GM21619 (cell line): Measurements from ENCODE around the gene COPZ1.

Experiments
- ATAC-seq: cut with Tn5 transposase; IDR thresholded peaks from one replicate; pipeline ENCODE4 v1.9.1; 2021; ENCODE audit not compliant: unreplicated experiment

Gene COPZ1

DNA sequence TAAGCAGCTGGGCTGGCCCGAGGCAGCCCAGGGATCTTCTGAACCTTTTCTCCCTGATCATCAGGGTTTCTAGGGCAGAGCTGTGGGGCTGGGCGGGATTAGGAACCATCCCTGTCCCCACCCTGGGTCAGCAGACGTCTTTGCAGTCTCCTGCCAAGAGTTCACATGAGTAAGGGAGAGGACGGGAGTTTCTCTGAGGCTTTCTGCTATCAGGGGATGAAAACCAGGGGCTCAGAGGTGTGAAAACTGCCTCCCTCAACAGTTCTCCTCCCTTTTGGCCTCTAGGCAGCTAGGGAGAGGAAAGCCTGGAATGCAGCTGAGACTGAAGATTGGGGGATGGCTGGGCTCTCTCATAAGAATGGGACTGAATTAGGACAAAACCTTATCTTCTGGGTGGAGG is 51.7 kb downstream of the COPZ1 start:
- ATAC-seq = no peak

DNA sequence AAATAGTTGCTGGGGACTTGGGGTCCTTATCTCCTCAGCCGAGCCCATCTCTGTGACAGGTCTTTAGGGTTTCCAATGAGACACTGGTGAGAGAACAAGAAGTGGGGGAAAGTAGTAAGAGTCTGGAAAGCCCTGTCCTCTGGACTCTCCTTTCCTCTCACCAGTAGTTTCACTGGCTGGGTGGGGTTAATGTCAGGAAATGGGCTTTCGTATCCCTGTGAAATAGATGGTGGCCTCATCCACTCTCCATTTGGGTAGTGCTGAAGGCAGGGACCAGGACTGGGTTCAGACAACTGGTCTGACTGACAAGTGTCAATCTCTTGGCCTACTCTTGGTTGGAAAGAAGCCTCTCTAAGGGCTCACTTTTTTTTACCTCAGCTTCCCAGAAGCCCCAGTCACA is 52.1 kb downstream of the COPZ1 start:
- ATAC-seq = no peak

DNA sequence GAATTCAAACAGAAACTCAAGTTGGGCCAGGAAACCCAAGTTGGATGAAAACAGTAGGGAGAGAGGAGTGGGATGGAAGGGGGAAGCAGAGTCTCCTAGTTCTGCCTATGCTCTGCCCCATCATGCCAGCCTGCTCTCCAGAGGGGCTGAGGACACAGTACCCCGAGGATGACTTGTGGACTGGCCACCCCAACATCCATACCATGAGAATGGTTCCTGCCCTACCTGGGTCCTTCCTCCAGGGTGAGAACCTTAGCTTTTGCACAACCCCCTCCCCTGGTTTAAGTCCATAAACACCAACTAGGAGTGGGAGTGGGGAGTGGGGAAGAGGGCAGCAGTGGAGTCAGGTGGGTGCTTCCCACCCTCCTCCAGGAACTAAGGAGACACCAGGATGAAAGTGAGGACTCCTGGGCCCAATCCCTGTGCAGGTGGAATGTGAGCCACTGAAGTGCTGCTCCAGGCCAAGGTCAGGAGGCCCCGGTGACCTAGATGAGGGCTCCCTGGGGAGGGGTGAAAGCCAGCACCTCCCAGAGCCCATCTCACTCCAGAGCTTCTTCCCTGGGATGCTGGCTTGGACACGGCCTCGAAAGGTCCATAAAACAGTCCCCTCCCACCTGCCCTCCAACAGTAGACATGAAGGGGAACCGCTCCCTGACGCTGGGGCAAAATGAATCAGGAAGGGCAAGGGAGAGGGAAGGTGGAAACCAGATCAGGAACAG is 53.0 kb downstream of the COPZ1 start:
- no peak for ATAC-seq

DNA sequence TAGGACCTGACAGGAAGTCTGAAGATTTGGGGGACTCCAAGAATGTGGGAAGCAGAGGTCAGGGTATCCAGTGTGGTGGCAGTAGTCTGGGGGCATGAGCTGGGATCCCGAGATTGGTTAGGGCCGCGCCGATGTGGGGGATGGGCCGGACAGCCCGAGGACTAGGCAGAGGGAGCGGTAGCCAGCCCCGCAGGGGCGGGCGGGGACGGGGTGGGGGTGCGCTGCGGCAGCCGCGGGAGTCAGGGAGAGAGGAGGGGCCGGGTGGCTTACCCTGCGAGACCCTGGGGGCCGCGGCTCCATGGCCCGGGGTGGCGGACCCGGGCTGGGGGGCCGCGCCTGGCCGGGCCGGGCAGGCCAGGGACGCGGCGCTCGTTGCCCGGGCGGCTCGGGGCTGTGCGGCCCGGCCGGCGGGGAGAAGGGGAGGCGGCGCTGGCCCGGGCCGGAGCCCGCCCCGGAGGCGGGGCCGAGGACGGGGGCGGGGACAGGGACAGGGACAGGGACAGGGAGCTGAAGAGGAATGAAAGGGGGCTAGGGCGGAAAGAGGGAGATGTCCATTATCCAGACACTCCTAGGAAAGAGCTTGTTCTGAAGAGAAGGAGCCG is 54.0 kb downstream of the COPZ1 start:
- ATAC-seq = no peak

DNA sequence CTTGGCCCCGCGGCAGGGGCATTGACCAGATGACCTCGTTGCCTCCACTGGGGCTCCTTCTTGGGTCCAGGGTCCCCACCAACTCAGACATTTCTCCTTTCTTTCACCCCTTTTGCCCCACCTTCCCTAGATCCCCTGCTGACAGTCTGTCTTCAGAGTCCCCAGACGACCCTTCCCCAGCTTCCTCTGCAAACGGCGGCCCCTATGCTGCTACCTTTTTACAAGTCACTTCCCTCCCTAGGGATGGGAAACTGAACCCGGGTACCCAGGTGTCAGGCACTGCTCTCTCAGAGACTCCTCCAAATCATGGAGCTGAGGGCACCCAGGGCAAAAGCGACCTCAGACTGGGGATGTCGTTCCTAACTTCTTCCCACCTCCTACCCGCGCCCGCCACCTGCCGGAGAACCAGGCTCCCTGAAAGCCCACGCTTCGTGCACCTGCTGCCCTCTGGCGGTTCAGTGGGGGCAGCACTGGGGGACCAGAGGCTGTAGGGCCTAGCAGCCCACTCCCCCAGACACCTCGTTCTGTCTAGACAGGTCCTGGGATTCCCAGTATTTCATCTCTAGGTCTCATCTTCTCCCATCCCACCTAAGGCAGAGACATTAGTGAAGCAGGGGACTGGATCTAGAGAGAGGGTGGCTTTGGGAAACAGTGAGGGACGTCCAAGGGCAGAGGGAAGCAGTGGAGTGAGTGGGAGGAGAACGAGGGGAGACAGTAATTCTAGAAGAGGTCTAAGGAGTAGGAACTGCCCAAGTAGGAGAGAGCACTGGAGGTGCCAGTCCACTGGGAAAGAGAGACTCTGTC is 54.7 kb downstream of the COPZ1 start:
- ATAC-seq = peak; percentile 77

DNA sequence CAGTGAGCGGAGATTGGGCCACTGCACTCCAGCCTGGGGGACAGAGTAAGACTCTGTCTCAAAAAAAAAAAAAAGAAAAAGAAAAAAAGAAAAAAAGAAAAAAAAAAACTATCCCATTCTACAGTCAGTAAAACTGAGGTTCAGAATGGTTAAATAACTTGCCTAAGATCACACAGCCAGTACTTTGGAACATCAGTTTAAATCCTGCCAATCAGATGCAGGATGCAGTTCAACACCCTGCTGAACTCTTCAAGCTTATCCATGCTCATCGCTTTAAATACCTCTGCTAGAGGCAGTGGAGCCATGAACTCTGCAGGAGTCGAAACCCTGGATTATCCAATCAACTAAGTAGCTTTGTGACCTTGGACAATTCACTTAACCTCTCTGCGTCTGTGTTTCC is 56.2 kb downstream of the COPZ1 start:
- no peak for ATAC-seq

DNA sequence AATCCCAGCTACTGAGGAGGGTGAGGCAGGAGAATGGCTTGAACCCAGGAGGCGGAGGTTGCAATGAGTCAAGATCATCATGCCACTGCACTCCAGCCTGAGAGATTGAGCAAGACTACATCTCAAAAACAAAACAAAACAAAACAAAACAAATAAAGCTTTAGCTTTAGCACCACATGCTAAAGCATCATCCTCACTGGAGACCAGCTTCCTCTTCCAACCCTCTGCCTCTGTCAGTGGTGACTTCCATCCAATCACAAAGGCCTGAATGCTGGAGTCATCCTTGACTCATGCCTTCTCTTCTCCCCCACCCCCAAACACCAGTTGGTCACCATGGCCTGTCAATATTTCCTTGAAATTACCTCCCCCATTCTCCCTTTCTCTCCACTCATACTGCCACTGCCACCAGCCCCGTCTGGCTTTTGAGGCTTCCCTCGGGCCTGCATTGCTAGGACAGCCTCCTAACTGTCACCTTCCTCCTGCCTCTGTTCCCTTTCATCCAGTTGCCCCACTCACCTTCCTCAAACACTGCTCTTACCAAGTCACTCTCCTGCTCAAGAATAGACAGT is 58.2 kb downstream of the COPZ1 start:
- no peak for ATAC-seq

DNA sequence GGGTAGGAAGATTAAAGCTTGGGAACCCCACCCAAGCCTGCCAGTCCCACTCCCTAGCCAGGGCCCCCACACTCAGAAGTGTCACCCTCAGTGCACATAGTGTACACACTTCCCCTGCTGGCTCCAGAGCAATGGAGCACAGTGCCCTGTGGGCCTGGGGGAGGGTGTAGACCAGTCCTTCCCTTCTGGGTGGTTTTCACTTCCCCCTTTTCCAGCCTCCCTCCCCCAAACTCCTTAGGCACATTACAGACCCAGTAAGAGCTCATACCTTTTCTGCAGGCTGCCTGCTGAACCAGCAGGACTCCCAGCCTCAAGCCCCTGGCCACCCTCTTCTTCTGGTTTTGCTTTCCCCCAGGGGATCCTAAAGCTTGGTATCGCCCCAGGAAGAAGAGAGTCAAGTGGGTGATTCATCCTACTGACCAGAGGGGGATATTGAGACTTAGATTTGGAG is 59.7 kb downstream of the COPZ1 start, which contains the start of gene ZNF385A:
Gene ZNF385A (minus strand): TSS at position 143 of the 451 bp plus-strand sequence. CDS start 219 bp downstream, outside the sequence.
- ATAC-seq = no peak

DNA sequence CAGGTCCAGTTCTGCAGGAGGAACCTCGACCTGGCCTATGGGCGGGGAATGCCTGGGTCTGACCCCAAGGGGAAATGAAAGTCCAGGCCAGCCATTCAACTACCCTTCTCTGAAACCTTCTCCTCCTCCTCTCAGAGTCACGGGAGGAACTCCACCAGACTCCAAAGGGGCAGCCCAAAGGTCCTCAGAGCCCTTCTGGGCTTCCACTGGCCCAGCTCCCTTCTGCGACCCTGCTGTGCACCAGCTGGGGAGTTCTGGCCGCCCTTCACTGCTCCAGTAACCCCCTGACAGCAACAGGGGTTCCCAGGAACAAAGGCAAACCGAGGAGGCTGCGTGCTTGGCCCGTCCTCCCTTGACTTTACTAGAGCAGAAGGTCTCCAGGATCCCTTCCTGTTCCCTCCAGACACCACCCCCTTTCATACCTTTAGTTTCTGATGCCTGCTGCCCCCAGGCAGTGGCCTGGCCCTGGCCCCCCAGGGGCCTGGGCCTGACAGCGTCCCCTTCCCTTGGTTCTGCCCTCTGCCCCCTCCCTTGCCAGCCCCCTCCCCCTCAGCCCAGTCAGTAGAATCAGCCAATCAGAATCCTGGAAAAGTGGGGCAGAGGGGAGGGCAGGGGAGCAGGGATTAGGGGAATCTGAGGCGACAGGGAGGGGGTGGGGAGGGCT is 60.5 kb downstream of the COPZ1 start:
- ATAC-seq = peak; percentile 47

DNA sequence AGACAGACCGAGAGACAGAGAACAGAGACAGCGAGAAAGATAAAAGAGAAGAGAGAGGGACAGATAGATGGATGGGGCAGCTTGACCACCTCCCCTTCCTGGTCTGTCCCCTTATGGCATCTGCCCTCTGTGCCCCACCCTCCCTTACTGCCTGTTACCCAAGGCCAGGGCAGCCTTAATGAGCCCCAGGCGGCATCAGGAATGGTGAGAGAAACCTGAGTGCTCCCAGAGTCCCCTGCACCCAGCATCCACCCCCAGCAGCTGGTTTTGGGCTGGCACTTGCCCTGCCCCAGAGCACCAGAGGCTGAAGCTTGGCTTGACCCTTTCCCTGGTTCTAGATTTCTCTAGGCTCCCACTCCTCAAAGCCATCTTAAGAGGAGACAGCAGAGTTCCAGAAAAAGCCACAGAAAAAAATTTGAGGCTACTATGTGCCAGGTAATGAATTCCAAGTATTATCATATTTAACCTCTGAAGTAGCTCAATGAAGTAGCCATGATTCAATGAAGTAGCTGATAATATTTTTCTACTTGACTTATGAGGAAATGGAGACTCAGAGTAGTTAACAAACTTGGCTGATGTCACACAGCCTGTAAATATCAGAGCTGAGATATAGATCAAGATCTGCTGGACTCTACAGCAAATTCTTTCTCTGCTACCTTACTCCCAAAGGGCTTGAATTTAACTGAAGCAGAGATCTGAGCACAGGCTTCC is 61.6 kb downstream of the COPZ1 start:
- ATAC-seq = no peak

DNA sequence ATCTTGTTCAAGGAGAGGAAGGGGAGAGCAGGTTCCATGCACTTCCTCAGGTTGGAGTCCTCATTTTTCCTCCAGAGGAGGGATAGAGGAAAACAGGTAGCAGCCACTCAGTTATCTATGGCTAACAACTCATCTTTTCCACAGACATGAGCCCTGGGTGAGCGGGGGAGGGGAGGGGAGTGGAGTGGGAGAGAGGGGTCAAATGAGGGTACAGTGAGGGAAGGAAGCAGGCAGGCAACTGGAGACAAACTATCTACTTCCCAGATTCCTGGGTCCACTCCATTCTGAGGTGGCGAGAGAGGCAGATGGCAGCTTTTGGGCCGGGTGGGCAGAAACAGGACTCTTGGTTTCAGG is 62.2 kb downstream of the COPZ1 start:
- no peak for ATAC-seq

DNA sequence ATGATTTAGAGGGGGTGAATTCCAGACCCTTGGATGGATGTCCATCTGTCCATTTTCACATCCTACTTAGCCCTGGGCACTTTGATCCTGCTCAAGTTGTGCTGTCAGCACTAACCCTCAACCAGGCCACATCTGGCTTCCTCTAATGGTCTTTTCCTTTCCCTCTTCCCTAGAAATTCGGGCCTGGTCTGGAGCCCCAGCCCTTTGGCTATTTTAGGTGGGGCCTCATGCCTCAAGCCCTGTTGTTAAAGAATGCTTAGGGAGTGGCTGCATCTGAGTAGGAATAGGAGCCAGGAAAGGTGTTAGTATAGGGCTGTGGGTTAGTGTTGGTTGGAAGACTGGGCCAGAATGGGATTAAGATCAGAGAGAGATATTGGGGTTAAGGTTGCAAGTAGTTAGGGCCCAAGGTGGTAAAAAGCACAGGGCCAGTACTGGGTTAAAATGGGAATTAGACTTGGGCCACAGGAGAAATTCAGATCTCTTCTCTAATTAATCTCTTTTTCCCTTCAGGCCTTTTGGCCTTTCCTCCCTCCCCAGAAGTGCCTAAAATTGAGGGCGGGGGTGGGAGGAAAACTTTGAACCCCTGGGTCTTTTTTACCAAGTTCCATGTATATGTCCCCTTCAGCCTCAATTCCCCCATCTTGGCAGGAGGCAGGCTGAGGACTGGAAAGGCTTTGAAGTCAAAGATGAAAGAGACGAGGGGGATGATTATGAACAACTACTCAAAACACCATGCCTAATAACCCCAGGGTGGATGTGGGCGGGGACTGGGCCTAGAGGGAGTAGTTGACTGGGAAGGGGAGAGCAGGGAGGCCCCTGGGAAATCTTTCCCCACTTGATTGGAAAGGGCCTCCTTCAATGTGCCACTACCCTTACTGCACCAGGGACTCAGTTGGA is 63.6 kb downstream of the COPZ1 start:
- ATAC-seq = no peak

DNA sequence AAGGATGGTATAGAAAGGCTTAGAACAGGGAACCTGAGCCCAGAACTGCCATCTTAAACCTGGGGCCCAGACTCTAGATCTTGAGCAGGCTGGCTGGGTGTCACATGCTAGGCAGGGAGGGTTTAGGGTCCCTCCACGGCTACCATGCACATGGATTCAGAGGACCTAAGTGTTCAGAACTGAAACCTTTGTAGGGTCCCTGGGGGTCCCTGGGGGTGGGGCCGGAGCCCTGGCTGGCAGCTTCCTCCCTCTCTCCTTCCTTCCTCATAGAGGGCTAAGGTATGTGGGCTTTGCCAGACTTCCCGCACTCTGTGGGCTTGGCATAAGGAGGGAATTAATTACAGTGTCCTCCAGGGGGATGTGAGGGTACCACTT is 64.2 kb downstream of the COPZ1 start:
- no peak for ATAC-seq

DNA sequence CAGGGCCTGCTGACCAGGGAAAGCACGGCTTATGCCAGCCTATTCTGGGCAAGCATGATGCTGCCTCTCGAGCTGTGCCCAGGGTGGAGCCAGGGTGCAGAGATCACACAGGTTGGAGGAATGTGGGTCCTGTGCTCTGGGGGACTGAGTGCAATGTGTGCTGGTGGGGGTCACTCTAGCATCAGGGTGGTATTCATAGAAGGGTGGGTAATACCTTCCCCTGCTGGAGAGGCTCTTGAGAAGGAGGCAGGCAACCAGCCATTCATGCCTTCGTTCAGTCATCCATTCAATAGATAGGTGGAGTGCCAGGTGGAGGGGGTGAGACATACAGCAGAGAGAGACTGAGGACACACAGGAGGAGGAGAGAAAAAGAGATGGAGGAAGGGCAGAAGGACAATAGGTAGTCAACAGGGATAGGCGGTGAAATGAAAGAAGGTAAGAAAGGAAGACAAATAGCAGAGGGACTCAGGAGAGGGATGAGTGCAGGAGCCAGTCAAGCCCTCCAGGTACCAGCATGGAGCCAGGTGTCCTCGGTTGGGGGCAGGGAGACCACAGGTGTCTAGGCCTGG is 64.8 kb downstream of the COPZ1 start:
- ATAC-seq = no peak

DNA sequence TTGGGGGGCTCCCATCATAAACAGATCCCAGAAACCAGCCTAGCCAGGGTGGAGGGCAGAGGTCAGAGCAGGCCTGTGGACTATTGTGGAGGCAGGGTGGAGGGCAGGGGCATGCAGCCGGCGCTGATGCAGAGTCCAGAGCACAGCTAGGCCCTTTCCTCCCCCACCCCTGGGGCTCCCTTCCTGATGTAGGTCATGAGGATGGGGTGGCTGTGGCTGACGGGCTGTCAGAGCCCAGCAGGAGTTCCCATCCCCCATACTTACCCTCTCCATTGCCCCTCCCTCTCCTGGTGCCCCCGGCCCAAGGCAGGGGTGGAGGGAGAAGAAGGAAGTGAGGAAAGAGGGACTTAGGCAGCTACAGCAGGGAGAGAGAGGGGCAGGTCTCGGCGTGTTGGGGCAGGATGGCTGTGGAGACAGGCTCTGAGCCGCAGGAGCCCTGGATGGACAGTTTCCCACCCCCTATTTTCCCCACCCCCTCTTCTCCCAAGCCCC is 65.3 kb downstream of the COPZ1 start:
- ATAC-seq = no peak

DNA sequence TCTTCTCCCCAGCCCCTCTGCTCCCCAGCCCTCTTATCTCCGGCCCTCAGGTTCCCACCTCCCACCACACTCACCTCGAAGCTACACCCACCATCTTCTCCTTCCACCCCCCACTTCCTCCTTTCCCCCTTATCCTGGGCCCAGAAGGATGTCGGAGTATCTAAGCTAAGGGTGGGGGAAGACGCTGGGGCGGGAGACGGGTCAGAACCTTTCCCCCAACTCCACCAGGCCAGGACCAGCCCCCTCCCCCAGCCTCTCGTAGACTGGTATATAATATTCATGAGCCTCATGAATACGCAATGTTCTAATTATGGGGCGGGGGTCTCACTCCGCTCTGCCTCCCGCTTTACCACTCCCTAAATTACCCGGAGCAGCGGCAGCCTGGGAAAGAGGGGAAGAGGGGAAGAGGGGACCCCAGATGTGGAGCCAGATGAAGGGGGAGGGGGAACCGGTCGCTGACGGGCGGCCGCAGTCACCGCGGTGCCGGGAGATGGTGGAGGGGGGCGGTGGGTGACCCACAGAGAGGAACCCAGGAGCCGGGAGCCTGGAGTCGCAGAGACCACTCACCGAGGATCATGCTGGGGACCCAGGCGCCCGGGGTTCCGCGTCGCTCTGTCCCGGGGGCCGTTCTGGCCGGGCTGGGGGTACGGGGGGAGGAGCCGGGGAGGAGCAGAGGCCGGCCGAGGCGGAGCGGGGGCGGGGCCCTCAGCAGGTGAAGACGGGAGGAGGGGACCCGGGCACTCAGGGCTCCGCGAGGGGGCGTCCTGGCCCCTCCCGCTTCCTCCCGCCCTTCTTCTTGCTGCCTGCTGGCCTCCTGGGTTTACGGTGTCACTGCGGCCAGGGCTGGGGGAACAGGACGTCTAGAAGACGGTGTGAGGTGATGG is 66.0 kb downstream of the COPZ1 start:
- ATAC-seq = no peak

DNA sequence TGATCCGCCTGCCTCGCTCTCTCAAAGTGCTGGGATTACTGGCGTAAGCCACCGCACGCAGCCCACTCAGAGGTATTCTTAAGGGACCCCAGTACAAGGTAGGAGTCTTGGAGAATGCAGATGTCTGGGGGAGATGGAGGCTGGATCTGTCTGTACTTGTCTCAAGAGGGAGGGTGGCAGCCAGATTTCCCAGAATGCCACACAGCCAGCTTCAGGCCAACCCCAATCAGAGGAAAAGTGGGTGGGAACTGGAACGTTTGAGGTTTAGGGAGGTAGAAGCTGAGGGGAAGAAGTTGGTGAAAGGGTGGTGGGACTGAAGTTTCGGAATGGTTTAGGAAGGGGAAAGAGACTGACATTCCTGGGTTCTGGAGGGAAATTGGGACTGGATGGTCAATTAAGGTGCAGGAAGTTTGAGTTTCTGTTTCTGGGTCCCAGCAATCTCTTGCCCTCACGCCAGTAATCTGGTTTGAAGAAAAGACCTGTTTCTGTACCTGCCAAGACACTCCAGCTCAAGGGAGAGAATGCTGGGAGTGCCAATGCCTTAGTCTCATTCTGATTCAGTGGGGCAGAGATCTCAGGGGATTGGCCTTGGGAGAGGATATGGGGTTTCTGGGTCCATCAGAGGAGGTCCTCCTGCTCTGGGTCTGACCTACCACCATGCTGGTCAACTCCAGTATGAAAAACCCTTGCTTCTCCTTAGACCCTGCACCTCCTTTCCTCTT is 67.7 kb downstream of the COPZ1 start:
- ATAC-seq = no peak
